ENCODE data around the gene EMP2.
A peak's percentile ranks its signal among the peaks of the same experiment; 100 is the strongest.
"Not testable (repeated sequence)": the region's sequence is repeated elsewhere in the genome, so short reads cannot be mapped to it uniquely, and the experiment has no call there.

EMP2 gene

GRCh38 chr16:10579965-10580882, at the start of gene EMP2:
Gene EMP2 (minus strand): TSS chr16:10580598. CDS start chr16:10547617, 32,981 bp downstream.
- peak; percentile 85 for DNase-seq

- no peak for DNase-seq
Measured at GRCh38 chr16:10629592-10629963, 49.2 kb upstream of the EMP2 start.

GRCh38 chr16:10625595-10626357, 45.4 kb upstream of the EMP2 start:
- DNase-seq, result no peak

GRCh38 chr16:10624527-10624926, 44.1 kb upstream of the EMP2 start:
- no peak for DNase-seq

- no peak for DNase-seq
Measured at GRCh38 chr16:10623059-10623458, 42.7 kb upstream of the EMP2 start.

GRCh38 chr16:10622036-10622921, 41.9 kb upstream of the EMP2 start:
- no peak for DNase-seq

GRCh38 chr16:10621216-10621949, 41.0 kb upstream of the EMP2 start:
- not testable (repeated sequence) for DNase-seq

GRCh38 chr16:10620120-10620519, 39.7 kb upstream of the EMP2 start:
- no peak for DNase-seq

- DNase-seq, result no peak
Measured at GRCh38 chr16:10619271-10619849, 39.0 kb upstream of the EMP2 start.

GRCh38 chr16:10618710-10619209, 38.4 kb upstream of the EMP2 start:
- no peak for DNase-seq

- no peak for DNase-seq
Measured at GRCh38 chr16:10617662-10618420, 37.4 kb upstream of the EMP2 start.

GRCh38 chr16:10616756-10617640, 36.6 kb upstream of the EMP2 start:
- DNase-seq, result peak; percentile 63

- DNase-seq, result no peak
Measured at GRCh38 chr16:10616419-10616755, 36.0 kb upstream of the EMP2 start.

- DNase-seq, result no peak
Measured at GRCh38 chr16:10614685-10615084, 34.3 kb upstream of the EMP2 start.

- DNase-seq, result no peak
Measured at GRCh38 chr16:10613785-10614485, 33.5 kb upstream of the EMP2 start.

GRCh38 chr16:10612649-10613179, 32.3 kb upstream of the EMP2 start:
- DNase-seq, result no peak

- no peak for DNase-seq
Measured at GRCh38 chr16:10611825-10612342, 31.5 kb upstream of the EMP2 start.

GRCh38 chr16:10610499-10611184, 30.2 kb upstream of the EMP2 start:
- DNase-seq, result no peak
